ENCODE results near the gene MITD1. TPM values are rescaled to one million over a fixed set of nuclear protein-coding genes. Genes with fewer than 3 reads are reported as not detected.
"Not testable (repeated sequence)": the region's sequence is repeated elsewhere in the genome, so short reads cannot be mapped to it uniquely, and the experiment has no call there.

The MITD1 gene
- total RNA-seq = 61.2 and 63.4 TPM in 2 replicates

- intact Hi-C loops (cut with micrococcal nuclease) = loop anchor here (1.0 kb wide), 4 partner anchors 26 to 309 kb away; partner anchors contain the start of genes C2orf15, REV1 and TXNDC9
Measured at GRCh38 chr2:99180755-99181623, at the start of gene MITD1, which contains the start of gene MRPL30. TSS of gene MITD1 (minus strand) at chr2:99181058. CDS start at chr2:99180981, 77 bp downstream. TSS of gene MRPL30 (plus strand) at chr2:99181184. CDS start at chr2:99186204, 5,020 bp downstream.

DNA sequence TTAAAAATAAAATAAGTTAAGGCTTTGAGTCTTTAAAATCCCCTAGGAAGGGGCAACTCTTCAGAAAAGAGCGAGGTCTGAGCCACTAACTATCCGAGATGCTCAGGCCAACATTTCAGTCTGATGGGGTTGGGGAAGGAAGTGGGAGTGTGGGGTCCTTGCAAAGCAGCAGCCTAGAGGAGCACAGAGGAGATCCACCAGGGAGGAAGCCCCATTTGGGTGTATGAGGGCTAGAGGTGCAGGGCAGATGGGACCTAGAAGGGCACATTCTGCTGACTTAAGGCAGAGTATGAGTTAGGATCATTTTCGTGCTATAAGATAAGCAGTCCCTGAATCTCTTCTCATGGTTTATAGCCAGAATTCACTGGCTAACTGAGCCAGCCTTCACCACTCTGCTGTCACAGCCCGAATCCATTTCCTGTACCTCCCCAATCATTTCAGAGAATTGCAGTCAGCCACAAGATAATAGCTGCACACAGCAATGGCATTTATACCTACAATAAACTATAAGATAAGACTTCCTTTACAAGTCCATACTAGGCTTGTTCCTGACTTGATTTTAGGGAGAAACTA is 37.2 kb upstream of the MITD1 start:
- intact Hi-C loops (cut with micrococcal nuclease) = no loop called here

DNA sequence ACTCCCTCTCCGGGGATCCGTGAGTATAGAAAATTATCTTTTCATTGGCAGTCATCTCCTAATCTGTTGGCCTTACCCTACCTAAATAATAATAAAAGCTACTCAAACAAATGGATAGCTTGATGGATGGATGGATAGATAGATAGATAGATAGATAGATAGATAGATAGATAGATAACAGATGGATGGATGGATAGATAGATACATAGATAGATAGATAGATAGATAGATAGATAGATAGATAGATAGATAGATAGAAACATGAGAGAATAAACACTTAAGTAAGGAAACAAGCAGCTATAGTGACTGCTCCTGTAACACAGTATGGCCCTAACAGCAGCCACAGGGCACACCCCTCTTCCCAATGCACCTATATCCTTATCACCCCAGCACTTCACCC is 35.2 kb upstream of the MITD1 start:
- intact Hi-C loops (cut with micrococcal nuclease) = no loop called here

GRCh38 chr2:99205491-99205890 is 24.6 kb upstream of the MITD1 start:
- intact Hi-C loops (cut with micrococcal nuclease) = no loop called here

DNA sequence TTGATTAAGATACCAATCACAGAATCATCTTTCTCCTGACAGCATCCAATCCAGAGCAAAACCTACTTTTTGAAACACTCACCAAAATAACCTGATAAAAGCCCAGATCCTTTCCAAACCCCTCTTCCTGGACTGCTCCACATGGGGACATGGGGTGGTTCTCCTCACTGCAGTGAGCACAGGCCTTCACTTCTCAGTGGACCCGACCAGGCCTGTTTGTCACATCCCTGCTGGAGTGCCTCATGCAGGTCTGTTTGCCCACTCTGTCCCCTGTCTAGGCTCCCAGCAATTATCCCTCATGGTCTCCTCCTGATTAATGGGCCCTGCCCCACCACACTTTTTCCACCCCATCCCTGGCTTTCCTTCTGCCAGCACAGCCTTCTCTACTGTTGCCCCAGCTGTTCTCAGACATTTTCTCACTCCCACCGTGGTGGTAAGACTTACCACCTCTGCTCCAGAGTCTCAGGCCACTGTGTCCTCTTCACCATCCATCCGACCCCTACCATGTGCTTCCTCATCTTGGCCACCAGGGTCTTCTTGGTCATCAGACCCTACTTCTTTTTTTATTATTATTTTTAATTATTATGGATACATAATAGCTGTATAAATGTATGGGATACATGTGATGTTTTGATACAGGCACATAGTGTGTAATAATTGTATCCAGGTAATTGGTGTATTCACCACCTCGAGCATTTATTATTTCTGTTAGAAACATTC is 21.3 kb upstream of the MITD1 start:
- intact Hi-C loops (cut with micrococcal nuclease) = no loop called here

- intact Hi-C loops (cut with micrococcal nuclease) = no loop called here
Measured at GRCh38 chr2:99200076-99200800, 19.4 kb upstream of the MITD1 start.

GRCh38 chr2:99198103-99198841 is 17.4 kb upstream of the MITD1 start:
- intact Hi-C loops (cut with micrococcal nuclease) = no loop called here

DNA sequence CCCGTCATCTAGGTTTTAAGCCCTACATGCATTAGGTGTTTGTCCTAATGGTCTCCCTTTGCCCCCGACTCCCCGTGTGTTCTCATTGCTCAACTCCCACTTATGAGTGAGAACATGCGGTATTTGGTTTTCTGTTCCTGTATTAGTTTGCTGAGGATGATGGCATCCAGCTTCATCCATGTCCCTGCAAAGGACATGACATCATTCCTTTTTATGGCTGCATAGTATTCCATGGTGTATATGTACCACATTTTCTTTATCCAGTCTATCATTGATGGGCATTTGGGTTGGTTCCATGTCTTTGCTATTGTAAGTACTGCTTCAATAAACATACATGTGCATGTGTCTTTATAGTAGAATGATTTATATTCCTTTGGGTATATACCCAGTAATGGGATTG is 11.5 kb upstream of the MITD1 start:
- intact Hi-C loops (cut with micrococcal nuclease) = not testable (repeated sequence)

DNA sequence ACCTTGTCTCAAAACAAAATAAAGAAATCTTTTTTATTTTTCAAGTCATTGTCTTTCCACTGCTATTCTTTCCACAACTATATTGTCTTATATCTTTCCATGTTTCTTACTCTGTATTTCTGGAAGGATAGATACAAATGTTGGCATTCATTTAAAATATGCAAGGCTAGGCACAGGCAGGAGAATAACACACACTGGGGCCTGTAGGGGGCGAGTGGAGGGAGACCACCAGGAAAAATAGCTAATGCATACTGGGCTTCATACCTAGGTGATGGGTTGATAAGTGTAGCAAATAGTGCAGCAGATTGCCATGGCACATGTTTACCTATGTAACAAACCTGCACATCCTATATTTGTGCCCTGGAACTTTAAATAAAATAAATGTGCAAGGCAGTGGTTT is 9.7 kb upstream of the MITD1 start:
- intact Hi-C loops (cut with micrococcal nuclease) = no loop called here

DNA sequence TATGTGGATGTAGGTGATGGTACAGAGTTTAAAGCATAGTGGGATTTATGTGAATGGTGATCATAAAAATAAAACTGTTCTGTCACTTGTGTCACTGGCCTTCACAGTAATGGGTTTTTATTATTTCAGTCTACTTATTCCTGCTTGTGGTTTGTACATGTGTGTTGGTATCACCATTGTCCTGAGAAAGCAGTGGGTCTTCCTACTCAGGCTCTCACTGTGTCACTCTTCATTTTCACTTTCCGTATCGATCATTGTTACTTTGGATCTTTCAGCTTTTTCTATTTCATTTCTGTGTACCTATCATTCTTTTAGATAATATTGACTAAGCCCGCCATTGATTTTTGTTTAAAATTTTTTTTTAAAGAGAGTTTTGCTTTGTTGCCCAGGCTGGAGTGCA is 7.5 kb upstream of the MITD1 start:
- intact Hi-C loops (cut with micrococcal nuclease) = no loop called here

GRCh38 chr2:99187011-99187410 is 6.2 kb upstream of the MITD1 start:
- intact Hi-C loops (cut with micrococcal nuclease) = no loop called here

DNA sequence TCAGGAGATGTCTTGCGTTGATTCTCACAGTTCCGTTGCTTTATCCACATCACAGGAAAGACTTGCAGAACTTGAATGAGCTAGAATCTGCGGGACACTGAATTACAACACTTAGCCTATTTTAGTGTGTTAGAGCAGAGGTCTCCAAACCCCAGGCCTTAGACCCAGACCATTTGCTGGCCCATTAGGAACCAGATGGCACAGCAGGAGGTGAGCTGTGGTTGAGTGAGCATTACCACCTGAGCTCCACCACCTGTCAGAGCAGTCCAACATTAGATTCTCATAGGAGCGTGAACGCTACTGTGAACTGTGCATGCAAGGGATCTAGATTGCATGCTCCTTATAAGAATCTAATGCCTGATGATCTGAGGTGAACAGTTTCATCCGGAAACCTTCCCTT is 4.0 kb upstream of the MITD1 start:
- intact Hi-C loops (cut with micrococcal nuclease) = no loop called here

- intact Hi-C loops (cut with micrococcal nuclease) = no loop called here
Measured at GRCh38 chr2:99183025-99183424, 2.2 kb upstream of the MITD1 start.

DNA sequence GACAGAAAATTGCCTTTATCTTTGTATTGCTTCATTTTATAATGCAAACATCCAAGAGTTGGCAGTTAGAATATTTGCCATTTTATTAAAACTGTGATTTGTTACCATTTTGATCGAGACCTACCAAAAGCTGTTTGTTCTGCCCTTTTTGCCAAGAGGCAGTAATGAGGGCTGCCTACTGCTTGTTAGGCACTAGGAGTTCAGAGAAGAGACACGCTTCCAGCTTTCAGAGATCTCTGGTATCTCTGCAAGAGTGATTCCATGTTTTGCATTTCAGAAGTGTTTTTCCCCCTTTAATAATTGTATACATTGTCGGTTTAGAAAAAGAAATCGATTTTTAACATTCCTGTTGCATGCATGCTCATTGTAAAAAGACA is 754 bp upstream of the MITD1 start:
- intact Hi-C loops (cut with micrococcal nuclease) = loop anchor here (1.0 kb wide), 4 partner anchors 26 to 309 kb away; partner anchors contain the start of genes C2orf15, REV1 and TXNDC9

- intact Hi-C loops (cut with micrococcal nuclease) = no loop called here
Measured at GRCh38 chr2:99171377-99172140, 9.3 kb downstream of the MITD1 start.

- intact Hi-C loops (cut with micrococcal nuclease) = no loop called here
Measured at GRCh38 chr2:99169534-99169933, 11.3 kb downstream of the MITD1 start.

DNA sequence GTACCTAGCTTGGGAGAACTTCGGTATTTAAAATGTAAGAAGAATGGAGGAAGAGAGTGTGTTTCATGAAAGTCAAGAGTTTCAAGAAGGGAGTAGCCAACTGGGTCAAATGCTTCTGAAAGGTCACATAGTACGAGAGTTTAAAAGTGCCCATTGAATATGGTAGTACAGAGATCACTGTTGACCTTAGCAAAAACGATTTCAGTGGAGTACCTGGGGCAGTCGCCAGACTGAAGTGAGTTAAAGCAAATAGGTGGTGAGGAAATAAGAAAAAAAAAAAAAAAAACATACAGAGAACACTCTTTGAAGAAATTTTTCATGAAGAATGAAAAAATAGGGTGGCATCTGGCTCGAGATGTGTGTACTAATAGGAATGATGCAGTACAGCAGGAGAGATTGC is 14.6 kb downstream of the MITD1 start:
- intact Hi-C loops (cut with micrococcal nuclease) = no loop called here

DNA sequence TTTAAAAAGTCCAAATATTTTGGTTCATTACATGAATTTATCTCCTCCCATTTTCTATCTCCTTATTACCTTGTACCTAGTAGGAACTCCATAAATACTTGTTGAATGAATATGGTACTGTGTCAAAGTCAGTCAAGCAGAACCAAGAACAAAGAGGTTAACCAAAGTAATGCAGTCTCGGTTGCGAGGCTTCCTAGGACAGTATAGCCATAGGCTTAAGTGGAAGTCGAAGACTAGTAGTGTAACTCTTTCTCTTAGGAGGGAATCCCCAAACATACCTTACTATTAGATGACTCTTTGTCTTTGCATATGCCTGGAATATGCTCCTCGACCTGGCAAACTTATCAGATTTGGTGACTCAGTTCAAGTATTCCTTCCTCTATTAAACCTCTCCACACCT is 21.3 kb downstream of the MITD1 start:
- intact Hi-C loops (cut with micrococcal nuclease) = loop anchor here (10.0 kb wide), 2 partner anchors 335 to 705 kb away; partner anchors contain the start of gene REV1

- intact Hi-C loops (cut with micrococcal nuclease) = loop anchor here (10.0 kb wide), 2 partner anchors 336 to 704 kb away; partner anchors contain the start of gene REV1
Measured at GRCh38 chr2:99158599-99158998, 22.3 kb downstream of the MITD1 start.

- intact Hi-C loops (cut with micrococcal nuclease) = loop anchor here (10.0 kb wide), 2 partner anchors 338 to 702 kb away; partner anchors contain the start of gene REV1
Measured at GRCh38 chr2:99156891-99157290, 24.0 kb downstream of the MITD1 start.

Data from T-helper 2 cell treated with Interferon-gamma antibody and Interleukin-4, amounts not matched to agents 100 ng/mL and 5 ng/mL, for 36 hours (primary cell).